Liver (tissue), 9 donors: ENCODE data around the gene PINLYP. TPM values are rescaled to one million over a fixed set of nuclear protein-coding genes. Genes with fewer than 3 reads are reported as not detected.

ENCODE experiments used
- DNase-seq: peaks from one replicate; pipeline ENCODE4 v3.0.0-alpha.2; 2017; ENCODE audit warnings: low spot score
- H3K27ac ChIP-seq, 2 donors: one replicate each; pipeline ENCODE4 v1.7.0; 2013; ENCODE audit warnings: inconsistent platforms in 2 of 2, low read length in 2 of 2, control low read depth in 1 of 2, low read depth in 1 of 2, mild to moderate bottlenecking in 1 of 2
- H3K27me3 ChIP-seq, 4 donors: one replicate each; pipeline versions ENCODE4 v1.6.1 to v1.7.0; 2013; ENCODE audit warnings: low read length in 3 of 4, inconsistent platforms in 1 of 4, mild to moderate bottlenecking in 1 of 4, moderate library complexity in 1 of 4; ENCODE audit not compliant: control insufficient read depth in 4 of 4, insufficient read depth in 4 of 4
- H3K36me3 ChIP-seq, 4 donors: one replicate each; pipeline versions ENCODE4 v1.6.1 to v1.7.0; 2013; ENCODE audit warnings: low read length in 3 of 4, mild to moderate bottlenecking in 3 of 4, low read depth in 1 of 4, moderate library complexity in 1 of 4; ENCODE audit not compliant: control insufficient read depth in 4 of 4, insufficient read depth in 3 of 4
- H3K4me1 ChIP-seq, 4 donors: one replicate each; pipeline versions ENCODE4 v1.6.1 to v1.7.0; 2013; ENCODE audit warnings: low read length in 3 of 4, mild to moderate bottlenecking in 3 of 4, moderate library complexity in 1 of 4; ENCODE audit not compliant: control insufficient read depth in 4 of 4, insufficient read depth in 4 of 4
- H3K4me3 ChIP-seq, 3 donors: one replicate each; pipeline versions ENCODE4 v1.6.1 to v1.7.0; 2013; ENCODE audit warnings: low read length in 3 of 3, control low read depth in 1 of 3, low read depth in 1 of 3, mild to moderate bottlenecking in 1 of 3
- H3K9ac ChIP-seq, 2 donors: one replicate each; pipeline ENCODE4 v1.7.0; 2013; ENCODE audit warnings: low read length in 2 of 2, mild to moderate bottlenecking in 2 of 2, moderate library complexity in 2 of 2, control low read depth in 1 of 2, low read depth in 1 of 2
- H3K9me3 ChIP-seq, 4 donors: one replicate each; pipeline versions ENCODE4 v1.6.1 to v1.7.0; 2013; ENCODE audit warnings: low read length in 3 of 4; ENCODE audit not compliant: control insufficient read depth in 4 of 4
- CTCF ChIP-seq: fragments of 150-350 bp; IDR thresholded peaks from 2 replicates; pipeline ENCODE4 v1.5.1; 2017; ENCODE audit warnings: improper control_type of control experiment, low read depth, low read length; ENCODE audit not compliant: missing input control
- EGR1 ChIP-seq, 2 donors: IDR thresholded peaks; 2 replicates each; pipeline ENCODE4 v1.6.1; 2016 to 2018; ENCODE audit warnings: antibody characterized with exemption in 2 of 2, low read depth in 2 of 2
- FOXA1 ChIP-seq: IDR thresholded peaks from 2 replicates; pipeline ENCODE4 v1.6.1; 2016; ENCODE audit warnings: antibody characterized with exemption
- FOXA2 ChIP-seq: IDR thresholded peaks from 2 replicates; pipeline ENCODE4 v1.6.1; 2016; ENCODE audit warnings: antibody characterized with exemption
- GABPA ChIP-seq, 2 donors: IDR thresholded peaks in 1 of 2; conservative IDR thresholded peaks in 1 of 2; 2 replicates each; pipeline ENCODE4 v1.6.1; 2016; ENCODE audit warnings: antibody characterized with exemption in 2 of 2, mild to moderate bottlenecking in 1 of 2, moderate library complexity in 1 of 2
- HNF4A ChIP-seq, 2 donors: conservative IDR thresholded peaks; 2 replicates each; pipeline ENCODE4 v1.6.1; 2016; ENCODE audit warnings: antibody characterized with exemption in 2 of 2, mild to moderate bottlenecking in 2 of 2
- HNF4G ChIP-seq: IDR thresholded peaks from 2 replicates; pipeline ENCODE4 v1.6.1; 2016; ENCODE audit warnings: antibody characterized with exemption
- JUND ChIP-seq, 2 donors: IDR thresholded peaks; 2 replicates each; pipeline ENCODE4 v1.6.1; 2016; ENCODE audit warnings: antibody characterized with exemption in 2 of 2
- MAX ChIP-seq: IDR thresholded peaks from 2 replicates; pipeline ENCODE4 v1.6.1; 2016; ENCODE audit warnings: antibody characterized with exemption
- NR2F2 ChIP-seq: IDR thresholded peaks from 2 replicates; pipeline ENCODE4 v1.6.1; 2016; ENCODE audit warnings: antibody characterized with exemption
- RAD21 ChIP-seq, 2 donors: IDR thresholded peaks; 2 replicates each; pipeline ENCODE4 v1.6.1; 2016; ENCODE audit warnings: antibody characterized with exemption in 2 of 2, mild to moderate bottlenecking in 2 of 2
- REST ChIP-seq: IDR thresholded peaks from 2 replicates; pipeline ENCODE4 v1.6.1; 2016; ENCODE audit warnings: antibody characterized with exemption, mild to moderate bottlenecking
- RXRA ChIP-seq, 2 donors: IDR thresholded peaks; 2 replicates each; pipeline ENCODE4 v1.6.1; 2017 to 2018; ENCODE audit warnings: antibody characterized with exemption in 2 of 2, mild to moderate bottlenecking in 1 of 2
- SP1 ChIP-seq: IDR thresholded peaks from 2 replicates; pipeline ENCODE4 v1.6.1; 2018; ENCODE audit warnings: antibody characterized with exemption, mild to moderate bottlenecking
- TAF1 ChIP-seq: conservative IDR thresholded peaks from 2 replicates; pipeline ENCODE4 v1.6.1; 2016; ENCODE audit warnings: antibody characterized with exemption, mild to moderate bottlenecking
- YY1 ChIP-seq: IDR thresholded peaks from 2 replicates; pipeline ENCODE4 v1.6.1; 2016; ENCODE audit warnings: antibody characterized with exemption, mild to moderate bottlenecking
- ZBTB33 ChIP-seq: IDR thresholded peaks from 2 replicates; pipeline ENCODE4 v1.6.1; 2016; ENCODE audit warnings: antibody characterized with exemption
- WGBS: extraction: QIAGEN DNeasy Blood & Tissue Kit; methylation state at CpG from one replicate; pipeline ENCODE4 v1.1.7; 2013; 5-methylcytosine and 5-hydroxymethylcytosine counted together
- polyA plus RNA-seq, 2 donors: library from polyadenylated mRNA; stranded (reverse) in 1 of 2; unstranded in 1 of 2; fragments of 200-250 nt in 1 of 2; fragments of >200 nt in 1 of 2; fragmentation: Nextera tagmentation in 1 of 2; extraction: Ambion mirVana in 1 of 2; gene quantifications; one replicate each; pipeline versions ENCODE4 v1.2.1 to v1.2.3, GENCODE V29; 2013 to 2015
- total RNA-seq, 2 donors: library from RNA; depleted of rRNA; stranded (reverse); fragments of >200 nt; gene quantifications; one replicate each; pipeline ENCODE4 v1.2.3, GENCODE V29; 2014
- TF ChIP-seq, protein P1 (sequence below): IDR thresholded peaks from 2 replicates; pipeline ENCODE4 v1.6.1; 2016; ENCODE audit warnings: antibody characterized with exemption
- donor health status: healthy.
- donor health status: healthy.
- donor health status: healthy.
- donor health status: healthy.
- donor health status: healthy.

The PINLYP gene
- total and polyA plus RNA-seq, 4 donors = 0.42 to 4.3 (median 0.57) TPM

DNA sequence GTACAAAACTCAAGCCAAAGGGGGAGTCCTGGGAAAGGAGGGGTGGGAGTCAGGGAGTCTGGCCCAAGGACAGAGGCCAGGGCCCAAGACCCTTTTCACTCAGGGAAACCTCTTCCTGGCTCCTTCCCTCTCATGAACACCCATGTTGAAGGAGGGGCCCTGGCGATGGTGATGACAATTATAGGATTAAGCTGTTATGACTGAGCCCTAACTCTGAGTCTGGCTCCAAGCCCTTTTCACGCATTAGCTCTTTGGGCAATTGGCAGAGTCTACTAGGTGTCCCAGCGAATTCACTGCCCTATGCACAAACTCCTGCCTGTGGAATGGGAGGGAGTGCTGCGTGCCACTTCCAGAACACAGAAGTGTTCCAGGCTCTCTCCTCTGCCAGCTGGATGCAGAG lies 21.9 kb upstream of the PINLYP start (continued):
- TF ChIP-seq RXRA (IDR thresholded peaks at IDR 0.05) = no peak
- TF ChIP-seq TAF1 = no peak
- TF ChIP-seq GABPA (IDR thresholded peaks at IDR 0.05 in 1 of 2, conservative IDR thresholded peaks at IDR 0.05 in 1 of 2) = no peak
- no peak for TF ChIP-seq EGR1 (IDR thresholded peaks at IDR 0.05; ENCODE audit: low read depth in 2 of 2)
- TF ChIP-seq, protein P1, sequence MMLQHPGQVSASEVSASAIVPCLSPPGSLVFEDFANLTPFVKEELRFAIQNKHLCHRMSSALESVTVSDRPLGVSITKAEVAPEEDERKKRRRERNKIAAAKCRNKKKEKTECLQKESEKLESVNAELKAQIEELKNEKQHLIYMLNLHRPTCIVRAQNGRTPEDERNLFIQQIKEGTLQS = no peak
- TF ChIP-seq ZBTB33 = no peak

- no peak overlapping the region for H3K4me3 ChIP-seq
- H3K9me3 ChIP-seq = no peaks in the 10 kb centered on the region
- no peaks in the 10 kb centered on the region for H3K4me1 ChIP-seq
- no peak for TF ChIP-seq MAX
- no peak for TF ChIP-seq YY1
- no peak for TF ChIP-seq CTCF
- TF ChIP-seq REST = no peak
- no peak for TF ChIP-seq SP1
- TF ChIP-seq FOXA2 = no peak
- no peak for TF ChIP-seq HNF4A (conservative IDR thresholded peaks at IDR 0.05)
- TF ChIP-seq RAD21 (IDR thresholded peaks at IDR 0.05) = no peak
- no peak for TF ChIP-seq FOXA1
- TF ChIP-seq NR2F2 = no peak
- no peak for TF ChIP-seq JUND (IDR thresholded peaks at IDR 0.05)
- TF ChIP-seq, protein P1 = no peak
- TF ChIP-seq ZBTB33 = no peak
- no peak for TF ChIP-seq HNF4G
- no peak for TF ChIP-seq EGR1 (IDR thresholded peaks at IDR 0.05; ENCODE audit: low read depth in 2 of 2)
- H3K9ac ChIP-seq = no peak overlapping the region
- DNase-seq = no peak
- no peak overlapping the region for H3K27ac ChIP-seq
- no peaks in the 10 kb centered on the region for H3K27me3 ChIP-seq
- H3K36me3 ChIP-seq = peaks cover 8 to 30% (median 13%) of the 10 kb centered on the region in 4 donors
- WGBS = 95% methylated on average over 15 of the region's 15 CpGs
Measured at GRCh38 chr19:43554317-43554895, 21.2 kb upstream of the PINLYP start.
